ENCODE measurements around the gene UBQLN4. TPM values are rescaled to one million over a fixed set of nuclear protein-coding genes. Genes with fewer than 3 reads are reported as not detected.

The UBQLN4 gene
- total RNA-seq, 1 donor from 2014 or later = 31.0 TPM

Other genes starting within 250 kb of the UBQLN4 start
- 28.0 and 34.2 TPM in 2 replicates for gene GON4L, start 196.6 kb downstream of the UBQLN4 start, total RNA-seq
- gene SYT11, start 194.2 kb downstream of the UBQLN4 start, total RNA-seq = 31.2 and 34.4 TPM in 2 replicates
- 53.6 and 60.8 TPM in 2 replicates for gene RIT1, start 142.4 kb downstream of the UBQLN4 start, total RNA-seq
- gene KHDC4, start 119.4 kb downstream of the UBQLN4 start, total RNA-seq = 24.5 and 34.8 TPM in 2 replicates
- not detected in 2 replicates for gene RXFP4, start 112.2 kb downstream of the UBQLN4 start, total RNA-seq
- gene ARHGEF2, start 75.3 kb downstream of the UBQLN4 start, total RNA-seq = 92.3 and 105 TPM in 2 replicates
- 464 and 497 TPM in 2 replicates for gene SSR2, start 32.8 kb downstream of the UBQLN4 start, total RNA-seq
- 96.2 and 113 TPM in 2 replicates for gene LAMTOR2, start 984 bp upstream of the UBQLN4 start, total RNA-seq
- not detected in 2 replicates for gene RAB25, start 7.4 kb upstream of the UBQLN4 start, total RNA-seq
- gene MEX3A, start 28.7 kb upstream of the UBQLN4 start, total RNA-seq = 10.5 and 11.6 TPM in 2 replicates
- 588 and 767 TPM in 2 replicates for gene LMNA, start 60.9 kb upstream of the UBQLN4 start, total RNA-seq
- gene SEMA4A, start 99.8 kb upstream of the UBQLN4 start, total RNA-seq = 0.93 and 1.3 TPM in 2 replicates
- 15.3 and 16.8 TPM in 2 replicates for gene SLC25A44, start 140.3 kb upstream of the UBQLN4 start, total RNA-seq
- 45.1 and 59.0 TPM in 2 replicates for gene PMF1, start 159.2 kb upstream of the UBQLN4 start, total RNA-seq
- not detected in 2 replicates for gene BGLAP, start 188.4 kb upstream of the UBQLN4 start, total RNA-seq
- gene PAQR6, start 194.3 kb upstream of the UBQLN4 start, total RNA-seq = 0.15 and 1.5 TPM in 2 replicates
- gene SMG5, start 229.0 kb upstream of the UBQLN4 start, total RNA-seq = 42.3 and 63.9 TPM in 2 replicates
- gene TMEM79, start 230.5 kb upstream of the UBQLN4 start, total RNA-seq = 1.9 TPM in 2 replicates
- gene GLMP, start 241.9 kb upstream of the UBQLN4 start, total RNA-seq = 106 and 141 TPM in 2 replicates
- gene VHLL, start 245.5 kb upstream of the UBQLN4 start, total RNA-seq = not detected in 2 replicates